ENCODE measurements around the gene LAMC2.

GRCh38 chr1:183168308-183168707 is 17.8 kb upstream of the LAMC2 start:
- TF ChIP-seq CTCF (conservative IDR thresholded peaks at IDR 0.05 in 1 of 2, IDR thresholded peaks at IDR 0.05 in 1 of 2; ENCODE audit: low read depth in 1 of 2, low read length in 2 of 2) = no peak
- TF ChIP-seq EZH2 (IDR thresholded peaks at IDR 0.05; ENCODE audit: low read length, missing control alignments) = no peak
